ENCODE data around the gene SERAC1.
"Not testable (repeated sequence)": the region's sequence is repeated elsewhere in the genome, so short reads cannot be mapped to it uniquely, and the experiment has no call there.

SERAC1 gene

GRCh38 chr6:158170656-158171081 lies 2.6 kb upstream of the SERAC1 start:
- peak; percentile 98 for DNase-seq (ENCODE audit: low read depth)
- H3K4me3 ChIP-seq (ENCODE audit: low read length), result no peak overlapping the region
- TF ChIP-seq CTCF (conservative IDR thresholded peaks at IDR 0.05; ENCODE audit: low read length), result no peak

- DNase-seq (ENCODE audit: low read depth); H3K4me3 ChIP-seq (ENCODE audit: low read length): not testable (repeated sequence)
Observed at GRCh38 chr6:158169634-158170033, 1.6 kb upstream of the SERAC1 start.

GRCh38 chr6:158165919-158166416 lies 2.1 kb downstream of the SERAC1 start:
- no peak overlapping the region for H3K4me3 ChIP-seq (ENCODE audit: low read length)
- no peak for DNase-seq (ENCODE audit: low read depth)
- TF ChIP-seq CTCF (conservative IDR thresholded peaks at IDR 0.05; ENCODE audit: low read length), result no peak

DNA sequence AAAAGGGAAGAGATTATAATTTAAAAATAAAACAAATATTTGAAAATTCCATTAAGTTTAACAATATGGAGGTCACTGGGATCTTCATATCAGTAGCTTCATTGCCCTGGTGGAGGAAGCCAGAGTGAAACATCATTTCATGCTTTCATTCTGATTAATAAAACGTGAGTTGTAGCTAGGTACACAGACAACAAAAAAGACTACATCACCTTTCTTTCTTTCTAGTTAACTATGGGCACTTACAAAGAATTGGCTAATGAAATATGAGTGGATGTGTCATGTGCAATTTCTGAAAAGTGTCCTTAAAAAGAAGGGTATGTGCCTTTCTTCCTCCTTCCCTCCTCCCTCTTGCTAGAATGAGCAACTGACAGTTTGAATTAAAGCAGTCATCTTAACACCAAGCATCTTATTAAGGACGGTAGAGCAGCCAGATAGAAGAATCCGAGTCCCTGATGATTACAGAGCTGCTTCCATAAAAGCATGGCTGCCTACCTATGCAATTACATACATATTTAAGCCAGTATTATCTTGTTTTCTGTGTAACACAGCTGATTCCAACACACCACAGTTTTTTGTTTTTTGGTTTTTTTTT lies 3.4 kb downstream of the SERAC1 start:
- no peak for DNase-seq (ENCODE audit: low read depth)
- no peak for TF ChIP-seq CTCF (conservative IDR thresholded peaks at IDR 0.05; ENCODE audit: low read length)
- no peak overlapping the region for H3K4me3 ChIP-seq (ENCODE audit: low read length)

DNA sequence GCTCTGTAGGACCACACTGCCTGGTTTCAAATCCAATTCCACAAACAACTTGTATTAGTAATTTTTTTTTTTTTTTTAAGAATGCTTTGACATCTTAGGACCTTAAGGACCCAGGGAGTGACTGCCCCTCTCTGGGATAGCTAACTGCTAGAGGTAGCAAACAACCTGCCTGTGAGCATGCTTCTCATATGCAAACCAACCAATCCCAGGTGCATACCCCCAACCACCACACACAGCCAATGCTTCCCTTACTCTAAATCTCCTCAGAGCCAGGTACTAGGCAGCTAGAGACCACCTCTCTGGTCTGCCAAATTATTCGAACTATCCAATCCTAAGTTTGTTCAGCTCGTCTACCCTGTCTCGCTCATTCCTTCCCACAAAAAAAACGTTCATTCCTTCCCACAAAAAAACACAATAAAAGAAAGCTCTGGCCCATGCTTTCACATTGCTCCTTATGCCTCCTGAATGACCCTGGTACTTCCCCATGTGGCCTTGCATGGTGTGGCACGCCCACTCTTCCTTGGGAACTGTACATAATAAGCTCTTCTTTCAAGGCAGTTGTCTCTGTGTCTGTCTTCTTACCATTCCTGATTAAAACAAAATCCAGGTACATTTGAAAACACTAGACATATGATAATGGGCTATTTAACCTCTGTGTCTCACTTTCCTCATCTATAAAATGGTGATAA lies 6.4 kb downstream of the SERAC1 start:
- H3K4me3 ChIP-seq (ENCODE audit: low read length), result no peak overlapping the region
- no peak for DNase-seq (ENCODE audit: low read depth)
- TF ChIP-seq CTCF (conservative IDR thresholded peaks at IDR 0.05; ENCODE audit: low read length), result no peak

DNA sequence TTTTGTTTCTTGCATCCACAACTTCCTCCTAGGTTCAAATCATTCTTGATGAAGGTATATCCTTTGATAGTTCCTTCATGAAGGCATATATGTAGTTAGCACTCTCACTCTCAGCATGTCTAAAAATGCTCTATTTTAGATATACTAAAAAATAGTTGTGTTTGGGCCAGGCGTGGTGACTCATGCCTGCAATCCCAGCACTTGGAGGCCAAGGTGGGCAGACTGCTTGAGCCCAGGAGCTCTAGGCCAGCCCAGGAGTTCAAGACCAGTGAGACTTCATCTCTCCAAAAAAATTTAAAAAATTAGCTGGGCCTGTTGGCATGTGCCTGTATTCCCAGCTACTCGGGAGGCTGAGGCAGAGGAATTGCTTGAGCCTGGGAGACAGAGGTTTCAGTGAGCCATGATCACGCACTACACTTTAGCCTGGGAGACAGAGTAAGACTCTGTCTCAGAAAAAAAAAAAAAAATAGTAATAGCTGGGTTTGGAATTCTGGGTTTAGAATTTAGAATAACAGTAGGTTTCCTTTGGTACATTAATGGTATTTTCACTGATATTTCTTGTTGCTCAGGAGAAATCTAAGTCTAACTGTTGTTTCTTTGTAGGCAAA lies 7.0 kb downstream of the SERAC1 start:
- no peak for TF ChIP-seq CTCF (conservative IDR thresholded peaks at IDR 0.05; ENCODE audit: low read length)
- no peak overlapping the region for H3K4me3 ChIP-seq (ENCODE audit: low read length)
- peak; percentile 50 for DNase-seq (ENCODE audit: low read depth)

GRCh38 chr6:158158748-158159147 lies 9.3 kb downstream of the SERAC1 start:
- no peak for TF ChIP-seq CTCF (conservative IDR thresholded peaks at IDR 0.05; ENCODE audit: low read length)
- DNase-seq (ENCODE audit: low read depth), result peak; percentile 35
- H3K4me3 ChIP-seq (ENCODE audit: low read length), result no peak overlapping the region

Data from AG10803 (cell line).